A673 (cell line): ENCODE results near the gene LRRC46. TPM values are rescaled to one million over a fixed set of nuclear protein-coding genes. Genes with fewer than 3 reads are reported as not detected.

Experiments used
- BruUV-seq: library from RNA; stranded (reverse); fragments of 400-500 nt; replicated peaks from 2 replicates; lab custom pipeline; 2021; lab: Mats Ljungman, UMichigan
- CTCF ChIA-PET: fragments of 300-600 bp; sonication (Branson Sonifier 250); formaldehyde crosslinking; loops from one replicate; lab custom pipeline; 2022; ENCODE audit warnings: antibody characterized with exemption; lab: Charles Lee
- POLR2A ChIA-PET: fragments of 300-600 bp; sonication (Branson Sonifier 250); formaldehyde crosslinking; loops from one replicate; lab custom pipeline; 2022; ENCODE audit warnings: antibody characterized with exemption; ENCODE audit not compliant: low non-redundant PET; lab: Charles Lee
- DNase-seq: peaks from one replicate; pipeline ENCODE4 v3.0.0-alpha.2; 2015; ENCODE audit warnings: low spot score
- H3K27ac ChIP-seq: fragments of 200-600 bp; sonication (generic); 2 replicates; pipeline ENCODE4 v1.5.1; 2016; ENCODE audit warnings: mixed run types, low read depth, mild to moderate bottlenecking, mixed read lengths, antibody characterized with exemption, low read length; ENCODE audit not compliant: poor library complexity, severe bottlenecking
- H3K27me3 ChIP-seq: fragments of 200-600 bp; sonication (generic); replicated peaks from 2 replicates; pipeline ENCODE4 v1.6.1; 2017; ENCODE audit warnings: mixed run types, low read depth, mild to moderate bottlenecking, mixed read lengths, antibody characterized with exemption, low read length; ENCODE audit not compliant: insufficient read depth, poor library complexity
- H3K36me3 ChIP-seq: fragments of 200-600 bp; sonication (generic); 2 replicates; pipeline ENCODE4 v1.6.1; 2016; ENCODE audit warnings: mixed run types, mild to moderate bottlenecking, mixed read lengths, antibody characterized with exemption, low read length; ENCODE audit not compliant: insufficient read depth, poor library complexity, severe bottlenecking
- H3K4me1 ChIP-seq: fragments of 200-600 bp; sonication (generic); 2 replicates; pipeline ENCODE4 v1.6.1; 2017; ENCODE audit warnings: mixed run types, mild to moderate bottlenecking, mixed read lengths, antibody characterized with exemption, low read length; ENCODE audit not compliant: insufficient read depth, poor library complexity, severe bottlenecking
- H3K4me3 ChIP-seq: fragments of 200-600 bp; sonication (generic); 2 replicates; pipeline ENCODE4 v1.5.1; 2016; ENCODE audit warnings: low read depth, mixed run types, mild to moderate bottlenecking, mixed read lengths, low read length; ENCODE audit not compliant: poor library complexity, severe bottlenecking
- H3K9me3 ChIP-seq: fragments of 200-600 bp; sonication (generic); 2 replicates; pipeline ENCODE4 v1.6.1; 2016; ENCODE audit warnings: mixed run types, low read depth, mild to moderate bottlenecking, mixed read lengths, antibody characterized with exemption, low read length; ENCODE audit not compliant: poor library complexity, severe bottlenecking
- EZH2 ChIP-seq: fragments of 200-600 bp; sonication (generic); IDR thresholded peaks from 2 replicates; pipeline ENCODE4 v1.6.1; 2017; ENCODE audit warnings: borderline replicate concordance, low read depth, mild to moderate bottlenecking, mixed read lengths, antibody characterized with exemption, low read length; ENCODE audit not compliant: poor library complexity, severe bottlenecking
- intact Hi-C: fragments of 100-400 bp; cut with micrococcal nuclease; formaldehyde crosslinking; loops from one replicate; pipeline ENCODE4 v1.10.0; 2022; ENCODE audit not compliant: unreplicated experiment
- total RNA-seq: library from RNA; stranded (reverse); gene quantifications from 2 replicates; pipeline ENCODE4 v1.2.3, GENCODE V29; 2021
- TF ChIP-seq, protein P1 (sequence below): fragments of 300-800, 200-600 bp; sonication (generic); conservative IDR thresholded peaks from 2 replicates; pipeline ENCODE4 v1.5.1; 2017; ENCODE audit warnings: low read depth, mild to moderate bottlenecking, antibody characterized with exemption, low read length, moderate library complexity, mixed read lengths

Gene LRRC46
- total RNA-seq, 1 experiment from 2014 or later = 1.1 TPM

DNA sequence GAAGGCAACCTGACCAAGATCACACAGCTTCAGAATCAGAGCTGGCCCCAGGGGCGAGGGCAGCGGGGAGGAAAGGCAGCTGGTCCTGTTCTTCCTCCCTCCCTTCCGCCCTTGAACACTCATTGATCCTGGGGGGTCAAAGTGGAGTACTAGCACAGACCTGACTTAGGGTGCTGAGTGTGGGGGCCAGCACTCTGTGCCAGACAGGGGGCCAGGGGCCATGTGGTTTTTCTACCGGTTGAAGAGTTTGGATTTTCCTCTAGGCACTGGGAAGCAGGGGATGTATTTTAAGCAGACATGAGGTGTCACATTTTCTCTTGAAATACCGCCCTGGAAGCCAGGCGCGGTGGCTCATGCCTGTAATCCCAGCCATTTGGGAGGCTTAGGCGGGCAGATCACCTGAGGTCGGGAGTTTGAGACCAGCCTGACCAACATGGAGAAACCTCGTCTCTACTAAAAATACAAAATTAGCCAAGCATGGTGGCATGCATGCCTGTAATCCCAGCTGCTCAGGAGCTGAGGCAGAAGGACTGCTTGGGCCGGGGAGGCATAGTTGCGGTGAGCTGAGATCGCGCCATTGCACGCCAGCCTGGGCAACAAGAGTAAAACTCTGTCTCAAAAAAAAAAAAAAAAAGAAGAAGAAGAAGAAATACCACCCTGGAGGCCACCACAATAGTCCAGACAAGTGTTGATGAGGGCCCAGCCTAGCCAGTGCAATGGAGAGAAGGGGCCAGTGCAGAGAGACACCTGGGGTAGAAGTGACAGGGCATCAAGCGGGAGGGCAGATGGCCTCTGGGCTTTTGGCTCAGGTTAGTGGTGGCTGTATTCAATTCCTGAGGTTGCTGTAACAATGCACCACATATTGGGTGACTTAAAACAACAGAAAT lies 25.2 kb upstream of the LRRC46 start:
- DNase-seq = no peak
- no peaks in the 10 kb centered on the region for H3K27me3 ChIP-seq
- POLR2A ChIA-PET = no interaction called here
- no peaks in the 10 kb centered on the region for H3K4me1 ChIP-seq
- TF ChIP-seq, protein P1, sequence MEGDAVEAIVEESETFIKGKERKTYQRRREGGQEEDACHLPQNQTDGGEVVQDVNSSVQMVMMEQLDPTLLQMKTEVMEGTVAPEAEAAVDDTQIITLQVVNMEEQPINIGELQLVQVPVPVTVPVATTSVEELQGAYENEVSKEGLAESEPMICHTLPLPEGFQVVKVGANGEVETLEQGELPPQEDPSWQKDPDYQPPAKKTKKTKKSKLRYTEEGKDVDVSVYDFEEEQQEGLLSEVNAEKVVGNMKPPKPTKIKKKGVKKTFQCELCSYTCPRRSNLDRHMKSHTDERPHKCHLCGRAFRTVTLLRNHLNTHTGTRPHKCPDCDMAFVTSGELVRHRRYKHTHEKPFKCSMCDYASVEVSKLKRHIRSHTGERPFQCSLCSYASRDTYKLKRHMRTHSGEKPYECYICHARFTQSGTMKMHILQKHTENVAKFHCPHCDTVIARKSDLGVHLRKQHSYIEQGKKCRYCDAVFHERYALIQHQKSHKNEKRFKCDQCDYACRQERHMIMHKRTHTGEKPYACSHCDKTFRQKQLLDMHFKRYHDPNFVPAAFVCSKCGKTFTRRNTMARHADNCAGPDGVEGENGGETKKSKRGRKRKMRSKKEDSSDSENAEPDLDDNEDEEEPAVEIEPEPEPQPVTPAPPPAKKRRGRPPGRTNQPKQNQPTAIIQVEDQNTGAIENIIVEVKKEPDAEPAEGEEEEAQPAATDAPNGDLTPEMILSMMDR = no peak
- no peak for TF ChIP-seq EZH2
- no peak overlapping the region for H3K4me3 ChIP-seq
- H3K36me3 ChIP-seq = no peaks in the 10 kb centered on the region
- H3K27ac ChIP-seq = no peak overlapping the region
- CTCF ChIA-PET = no interaction called here
- no peaks in the 10 kb centered on the region for H3K9me3 ChIP-seq
- no TSS peak for BruUV-seq
- intact Hi-C loops = no loop called here

DNA sequence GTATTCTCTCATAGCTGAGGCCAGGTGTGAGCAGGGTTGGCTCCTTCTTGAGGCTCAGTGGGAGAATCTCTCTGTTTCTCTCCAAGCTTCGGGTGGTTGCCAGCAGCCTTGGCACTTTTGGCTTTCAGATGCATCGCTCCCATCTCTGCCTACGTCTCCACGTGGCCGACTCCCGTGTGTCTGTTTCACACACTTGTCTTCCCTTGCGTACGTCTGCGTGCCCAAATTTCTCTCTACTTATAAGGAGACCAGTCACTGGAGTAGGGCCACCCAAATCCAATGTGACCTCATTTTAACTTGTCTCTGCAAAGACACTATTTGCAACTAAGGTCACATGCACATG lies 24.6 kb upstream of the LRRC46 start:
- Histone ChIP-seq H3K36me3 (no peaks in the 10 kb centered on the region), H3K4me3 (no peak overlapping the region), H3K27ac (no peak overlapping the region), H3K9me3 (no peaks in the 10 kb centered on the region), H3K27me3 (no peaks in the 10 kb centered on the region), H3K4me1 (no peaks in the 10 kb centered on the region)
- CTCF ChIA-PET = no interaction called here
- BruUV-seq = no TSS peak
- TF ChIP-seq, protein P1 = no peak
- no peak for TF ChIP-seq EZH2
- no peak for DNase-seq
- intact Hi-C loops = no loop called here
- POLR2A ChIA-PET = no interaction called here

DNA sequence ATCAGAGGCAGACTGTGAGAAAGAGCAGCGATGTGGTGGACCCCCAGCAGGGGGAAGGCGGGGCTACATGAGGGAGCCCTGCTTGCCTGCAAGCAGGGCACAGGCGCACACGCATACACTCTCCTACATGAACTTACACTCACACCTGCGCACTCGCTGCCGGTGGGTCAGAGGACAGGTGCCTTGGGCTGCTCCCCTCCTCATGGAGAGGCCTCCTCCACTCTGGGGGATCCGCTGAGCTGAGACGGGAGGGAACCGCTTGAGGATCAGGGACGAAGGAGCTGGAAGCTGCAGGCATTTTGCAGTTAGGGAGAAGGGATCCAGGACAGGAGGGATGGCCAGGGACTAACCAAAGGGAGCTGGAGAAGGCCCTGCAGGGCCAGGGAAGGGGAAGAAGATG lies 24.0 kb upstream of the LRRC46 start:
- Histone ChIP-seq H3K4me1 (no peaks in the 10 kb centered on the region), H3K36me3 (no peaks in the 10 kb centered on the region), H3K4me3 (no peak overlapping the region), H3K9me3 (no peaks in the 10 kb centered on the region), H3K27ac (no peak overlapping the region), H3K27me3 (no peaks in the 10 kb centered on the region)
- TF ChIP-seq, protein P1 = no peak
- no peak for TF ChIP-seq EZH2
- intact Hi-C loops = no loop called here
- CTCF ChIA-PET = no interaction called here
- no peak for DNase-seq
- POLR2A ChIA-PET = no interaction called here
- BruUV-seq = no TSS peak
